Omental fat pad (tissue), 4 donors: ENCODE results near the gene NDUFB10. TPM values are rescaled to one million over a fixed set of nuclear protein-coding genes. Genes with fewer than 3 reads are reported as not detected.

ENCODE experiments used
- ATAC-seq: fragments of 150-250 bp; one replicate; pipeline ENCODE4 v1.9.1; 2016; ENCODE audit warnings: mild to moderate bottlenecking, moderate library complexity; ENCODE audit not compliant: low FRiP score
- DNase-seq: peaks from one replicate; pipeline ENCODE4 v3.0.0-alpha.2; 2019; ENCODE audit warnings: low spot score
- CTCF ChIP-seq, 3 donors: fragments of 450-650 bp; IDR thresholded peaks; one replicate each; pipeline ENCODE4 v1.5.1; 2016 to 2017; ENCODE audit warnings: antibody characterized with exemption in 3 of 3, mild to moderate bottlenecking in 3 of 3, moderate library complexity in 2 of 3
- total RNA-seq, 4 donors: library from RNA; depleted of rRNA; stranded (reverse); fragments of >200 nt; gene quantifications; one replicate each; pipeline ENCODE4 v1.1.0, GENCODE V29; 2016

Gene NDUFB10
- total RNA-seq, 4 donors from 2014 or later, result 144 to 240 (median 183) TPM

GRCh38 chr16:1914988-1915387 is 44.4 kb upstream of the NDUFB10 start:
- ATAC-seq, result no peak
- TF ChIP-seq CTCF (IDR thresholded peaks at IDR 0.05), result no peak
- DNase-seq, result no peak

GRCh38 chr16:1915732-1916639 is 43.4 kb upstream of the NDUFB10 start:
- ATAC-seq (no peak), DNase-seq (no peak)
- TF ChIP-seq CTCF (IDR thresholded peaks at IDR 0.05), result no peak

GRCh38 chr16:1916640-1916990 is 42.7 kb upstream of the NDUFB10 start:
- ATAC-seq (no peak), DNase-seq (no peak)
- TF ChIP-seq CTCF (IDR thresholded peaks at IDR 0.05), result no peak

- no peak for ATAC-seq
- no peak for TF ChIP-seq CTCF (IDR thresholded peaks at IDR 0.05)
These were observed 42.2 kb upstream of the NDUFB10 start for GRCh38 chr16:1917056-1917664.

GRCh38 chr16:1917665-1918350 is 41.5 kb upstream of the NDUFB10 start:
- no peak for TF ChIP-seq CTCF (IDR thresholded peaks at IDR 0.05)
- DNase-seq (no peak), ATAC-seq (no peak)

More at GRCh38 chr16:1917056-1917664, 42.2 kb upstream of the NDUFB10 start:
- no peak for DNase-seq

- TF ChIP-seq CTCF (IDR thresholded peaks at IDR 0.05), result no peak
- no peak for ATAC-seq
These were observed 40.7 kb upstream of the NDUFB10 start, which contains the start of gene HS3ST6 for GRCh38 chr16:1918351-1919326. HS3ST6 (minus strand) TSS chr16:1918415; CDS start chr16:1918323, 92 bp downstream.

More at GRCh38 chr16:1918351-1919326, 40.7 kb upstream of the NDUFB10 start, which contains the start of gene HS3ST6:
- no peak for DNase-seq
